Effector memory CD4-positive, alpha-beta T cell (primary cell): ENCODE measurements around the gene ULBP1.
"Not testable (repeated sequence)": the region's sequence is repeated elsewhere in the genome, so short reads cannot be mapped to it uniquely, and the experiment has no call there.

ENCODE experiments used
- DNase-seq, 3 donors: peaks; one replicate each; pipeline ENCODE4 v3.0.0-alpha.2; 2020
- H3K27ac ChIP-seq: 2 replicates; pipeline ENCODE4 v1.7.0; 2013; ENCODE audit warnings: mild to moderate bottlenecking, low read length, moderate library complexity; ENCODE audit not compliant: insufficient read depth, poor library complexity, severe bottlenecking
- H3K27me3 ChIP-seq: replicated peaks from 2 replicates; pipeline ENCODE4 v1.7.0; 2013; ENCODE audit warnings: mild to moderate bottlenecking, low read length; ENCODE audit not compliant: insufficient read depth, control insufficient read depth, poor library complexity, severe bottlenecking
- H3K36me3 ChIP-seq: 2 replicates; pipeline ENCODE4 v1.7.0; 2013; ENCODE audit warnings: mild to moderate bottlenecking, low read length, moderate library complexity; ENCODE audit not compliant: control insufficient read depth, insufficient read depth
- H3K4me1 ChIP-seq: 2 replicates; pipeline ENCODE4 v1.7.0; 2013; ENCODE audit warnings: low read length, mild to moderate bottlenecking; ENCODE audit not compliant: control insufficient read depth, insufficient read depth, poor library complexity, severe bottlenecking
- H3K4me3 ChIP-seq: 2 replicates; pipeline ENCODE4 v1.7.0; 2013; ENCODE audit warnings: low read length, low read depth, mild to moderate bottlenecking; ENCODE audit not compliant: insufficient read depth, poor library complexity, severe bottlenecking
- H3K9me3 ChIP-seq: 2 replicates; pipeline ENCODE4 v1.7.0; 2013; ENCODE audit warnings: mild to moderate bottlenecking, low read length, moderate library complexity; ENCODE audit not compliant: control insufficient read depth

The ULBP1 gene

GRCh38 chr6:149950423-149950822, 13.3 kb upstream of the ULBP1 start:
- DNase-seq = no peak
- no peak overlapping the region for H3K27ac ChIP-seq
- H3K36me3 ChIP-seq = no peaks in the 10 kb centered on the region
- no peaks in the 10 kb centered on the region for H3K9me3 ChIP-seq
- peaks cover 16% of the 10 kb centered on the region for H3K27me3 ChIP-seq
- H3K4me1 ChIP-seq = no peaks in the 10 kb centered on the region
- no peak overlapping the region for H3K4me3 ChIP-seq

GRCh38 chr6:149951096-149951495, 12.6 kb upstream of the ULBP1 start:
- H3K36me3 ChIP-seq = no peaks in the 10 kb centered on the region
- H3K9me3 ChIP-seq = no peaks in the 10 kb centered on the region
- no peak for DNase-seq
- H3K27me3 ChIP-seq = peaks cover 20% of the 10 kb centered on the region
- no peaks in the 10 kb centered on the region for H3K4me1 ChIP-seq
- no peak overlapping the region for H3K27ac ChIP-seq
- no peak overlapping the region for H3K4me3 ChIP-seq

GRCh38 chr6:149951626-149952025, 12.1 kb upstream of the ULBP1 start:
- Histone ChIP-seq H3K27ac (no peak overlapping the region), H3K4me3 (no peak overlapping the region)
- DNase-seq = no peak

GRCh38 chr6:149953390-149953789, 10.4 kb upstream of the ULBP1 start:
- H3K27me3 ChIP-seq = peaks cover 23% of the 10 kb centered on the region
- not testable (repeated sequence) for H3K9me3 ChIP-seq, DNase-seq

More at GRCh38 chr6:149951626-149952025, 12.1 kb upstream of the ULBP1 start:
- Histone ChIP-seq H3K9me3 (no peaks in the 10 kb centered on the region), H3K27me3 (peaks cover 23% of the 10 kb centered on the region), H3K4me1 (no peaks in the 10 kb centered on the region), H3K36me3 (no peaks in the 10 kb centered on the region)

GRCh38 chr6:149953934-149954327, 9.8 kb upstream of the ULBP1 start:
- H3K4me3 ChIP-seq, H3K36me3 ChIP-seq, H3K27ac ChIP-seq, H3K9me3 ChIP-seq, H3K4me1 ChIP-seq, DNase-seq: not testable (repeated sequence)
- peaks cover 25% of the 10 kb centered on the region for H3K27me3 ChIP-seq

More at GRCh38 chr6:149953390-149953789, 10.4 kb upstream of the ULBP1 start:
- H3K27ac ChIP-seq, H3K36me3 ChIP-seq, H3K4me3 ChIP-seq, H3K4me1 ChIP-seq: not testable (repeated sequence)

GRCh38 chr6:149954328-149954983, 9.3 kb upstream of the ULBP1 start:
- not testable (repeated sequence) for H3K27ac ChIP-seq, H3K9me3 ChIP-seq, H3K4me3 ChIP-seq, DNase-seq, H3K4me1 ChIP-seq, H3K36me3 ChIP-seq
- peaks cover 30% of the 10 kb centered on the region for H3K27me3 ChIP-seq

- H3K36me3 ChIP-seq, H3K9me3 ChIP-seq, DNase-seq: not testable (repeated sequence)
These were observed 8.6 kb upstream of the ULBP1 start for GRCh38 chr6:149954984-149955653.

GRCh38 chr6:149955654-149956317, 8.0 kb upstream of the ULBP1 start:
- DNase-seq, H3K36me3 ChIP-seq, H3K4me3 ChIP-seq, H3K27ac ChIP-seq, H3K9me3 ChIP-seq, H3K4me1 ChIP-seq: not testable (repeated sequence)
- H3K27me3 ChIP-seq = peaks cover 30% of the 10 kb centered on the region

More at GRCh38 chr6:149954984-149955653, 8.6 kb upstream of the ULBP1 start:
- not testable (repeated sequence) for H3K4me3 ChIP-seq, H3K4me1 ChIP-seq, H3K27ac ChIP-seq
- H3K27me3 ChIP-seq = peaks cover 30% of the 10 kb centered on the region

GRCh38 chr6:149958124-149958523, 5.6 kb upstream of the ULBP1 start:
- H3K27ac ChIP-seq, H3K4me1 ChIP-seq, DNase-seq, H3K36me3 ChIP-seq, H3K9me3 ChIP-seq, H3K4me3 ChIP-seq: not testable (repeated sequence)
- peaks cover 34% of the 10 kb centered on the region for H3K27me3 ChIP-seq

- not testable (repeated sequence) for H3K36me3 ChIP-seq, H3K27ac ChIP-seq, H3K4me3 ChIP-seq, DNase-seq, H3K9me3 ChIP-seq
- Histone ChIP-seq H3K4me1 (peaks cover 17% of the 10 kb centered on the region), H3K27me3 (peaks cover 45% of the 10 kb centered on the region)
These were observed 3.9 kb upstream of the ULBP1 start for GRCh38 chr6:149959806-149960205.
